GM21737 (cell line): Measurements from ENCODE around the gene FZD2.
"Not testable (repeated sequence)": the region's sequence is repeated elsewhere in the genome, so short reads cannot be mapped to it uniquely, and the experiment has no call there.

Source experiments
- ATAC-seq: cut with Tn5 transposase; IDR thresholded peaks from one replicate; pipeline ENCODE4 v1.9.1; 2021; ENCODE audit warnings: mild to moderate bottlenecking, moderate library complexity; ENCODE audit not compliant: unreplicated experiment

FZD2 gene

DNA sequence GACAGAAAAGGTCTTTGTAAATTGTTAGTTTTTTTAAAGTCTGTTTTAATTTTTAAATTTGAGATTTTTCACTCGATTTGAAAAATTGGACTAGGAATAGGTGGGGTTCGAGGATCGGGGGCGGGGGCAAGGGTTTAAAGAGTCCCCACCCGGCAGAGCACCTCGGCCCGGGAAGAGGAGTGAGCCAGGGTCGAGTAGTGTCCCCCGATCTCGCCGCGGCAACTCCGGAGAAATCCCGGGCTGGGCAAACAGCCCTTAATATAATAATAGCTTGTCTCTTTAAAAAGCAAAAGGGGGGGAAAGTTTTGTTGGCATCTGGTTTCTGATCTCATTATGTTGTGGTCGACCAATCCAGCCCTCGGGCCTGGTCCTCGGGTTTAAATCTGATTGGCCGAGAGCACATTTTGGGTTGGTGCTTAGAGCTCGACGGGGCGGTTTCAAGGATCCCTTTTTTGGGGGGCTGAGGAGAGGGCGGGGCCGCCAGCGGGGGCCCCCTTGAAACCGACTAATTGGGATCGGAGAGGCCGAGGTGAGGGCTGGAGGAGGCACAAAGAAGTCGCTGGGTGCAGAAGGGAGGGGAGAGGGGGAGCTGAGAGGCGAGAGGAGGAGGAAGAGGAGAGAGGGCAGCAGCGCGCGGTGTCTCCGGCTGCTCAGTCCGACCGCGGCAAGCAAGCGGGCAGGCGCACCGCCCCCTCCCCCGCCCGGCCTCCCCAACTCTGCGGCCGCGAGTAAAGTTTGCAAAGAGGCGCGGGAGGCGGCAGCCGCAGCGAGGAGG is at the start of gene FZD2:
Gene FZD2, plus strand, starts transcription at position 653 of the 775 bp plus-strand sequence. CDS start 205 bp downstream, outside the sequence.
- ATAC-seq: no peak

- not testable (repeated sequence) for ATAC-seq
Observed at GRCh38 chr17:44511241-44512134, 45.8 kb upstream of the FZD2 start.

DNA sequence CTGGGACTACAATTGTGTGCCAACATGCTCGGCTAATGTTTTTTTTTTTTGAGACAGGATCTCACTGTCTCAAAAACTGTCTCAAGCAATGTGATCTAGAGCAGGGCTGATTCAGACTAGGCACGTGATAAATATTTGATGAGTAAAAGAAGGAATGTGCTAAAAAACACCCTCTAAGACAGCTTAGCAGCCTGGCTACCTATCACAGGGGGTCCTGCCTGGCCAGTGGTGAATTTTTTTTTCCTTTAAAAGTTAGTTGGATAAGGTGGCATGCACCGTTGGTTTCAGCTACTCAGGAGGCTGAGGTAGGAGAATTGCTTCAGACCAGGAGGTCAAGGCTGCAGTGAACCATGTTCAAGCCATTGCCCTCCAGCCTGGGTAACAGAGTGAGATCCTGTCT is 39.3 kb upstream of the FZD2 start:
- ATAC-seq: no peak

DNA sequence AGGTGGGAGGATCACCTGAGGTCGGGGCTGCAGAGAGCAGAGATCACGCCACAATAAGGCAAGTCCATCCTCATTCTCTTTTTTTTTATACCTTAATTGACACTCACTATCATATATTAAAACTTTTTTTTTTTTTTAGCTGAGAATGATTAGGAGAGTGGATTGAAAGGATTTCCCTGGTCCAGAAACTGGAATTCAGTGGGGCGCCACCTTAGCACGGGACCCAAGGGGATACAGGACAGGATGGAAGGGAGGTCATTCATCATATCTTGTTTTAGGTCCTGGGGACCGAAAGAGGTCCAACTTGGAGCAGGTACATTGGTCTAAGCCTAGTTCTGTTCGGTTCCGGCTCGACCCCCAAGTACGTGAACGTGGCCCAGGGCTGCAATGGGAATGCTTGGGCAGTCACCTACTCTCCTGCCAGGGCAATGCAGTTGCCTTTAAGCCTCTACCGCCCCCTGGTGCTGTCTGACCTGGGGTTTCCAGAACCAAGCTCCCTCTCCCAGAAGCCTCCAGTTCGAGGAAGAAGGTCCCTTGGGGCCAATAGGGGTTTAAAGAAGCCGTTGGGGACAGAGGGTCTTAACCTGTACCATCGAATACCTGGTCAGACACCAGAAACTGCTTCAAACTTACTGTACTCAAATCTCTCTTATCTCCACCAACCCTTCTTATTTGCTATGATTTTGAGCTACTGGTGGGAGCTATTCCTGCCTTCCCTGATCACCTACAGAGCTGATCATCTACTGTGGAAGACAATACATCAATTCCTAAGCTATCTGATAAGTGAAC is 34.2 kb upstream of the FZD2 start:
- ATAC-seq: no peak

DNA sequence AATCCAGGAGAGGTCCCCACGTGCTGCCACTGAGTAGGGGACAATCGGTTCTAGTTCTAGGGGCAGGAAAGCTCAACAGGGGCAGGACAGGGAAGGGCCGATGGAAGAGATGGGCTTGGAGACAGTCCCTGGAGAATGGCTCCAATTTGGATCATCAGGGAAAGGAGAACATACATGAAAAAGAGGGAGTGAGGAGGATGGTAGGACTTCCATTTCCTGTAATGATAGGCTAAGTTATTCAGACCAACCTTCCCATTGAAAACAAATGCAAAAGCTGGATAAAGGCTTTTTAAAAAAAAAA is 33.7 kb upstream of the FZD2 start:
- ATAC-seq: no peak

GRCh38 chr17:44527102-44527501 is 30.2 kb upstream of the FZD2 start:
- no peak for ATAC-seq

- no peak for ATAC-seq
Observed at GRCh38 chr17:44527954-44528353, 29.3 kb upstream of the FZD2 start.

DNA sequence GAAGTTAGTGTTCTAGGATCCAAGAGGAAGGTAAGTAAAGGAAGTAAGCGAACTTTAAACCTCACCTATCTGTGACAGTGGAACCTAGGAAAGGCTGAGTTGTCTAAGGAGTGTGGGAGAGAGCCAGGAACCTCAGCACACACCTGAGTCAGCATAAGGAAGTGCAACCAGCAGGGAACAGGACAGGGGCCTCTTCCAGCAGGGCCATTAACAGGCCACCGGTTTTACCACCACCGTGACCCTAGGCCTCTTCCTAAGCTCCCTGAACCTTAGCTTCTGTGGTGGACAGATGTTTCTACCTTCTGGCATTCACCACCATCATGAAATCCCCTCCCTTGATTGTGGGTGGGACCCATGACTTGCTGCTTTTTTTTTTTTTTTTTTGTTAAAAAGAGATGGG is 27.4 kb upstream of the FZD2 start:
- no peak for ATAC-seq

DNA sequence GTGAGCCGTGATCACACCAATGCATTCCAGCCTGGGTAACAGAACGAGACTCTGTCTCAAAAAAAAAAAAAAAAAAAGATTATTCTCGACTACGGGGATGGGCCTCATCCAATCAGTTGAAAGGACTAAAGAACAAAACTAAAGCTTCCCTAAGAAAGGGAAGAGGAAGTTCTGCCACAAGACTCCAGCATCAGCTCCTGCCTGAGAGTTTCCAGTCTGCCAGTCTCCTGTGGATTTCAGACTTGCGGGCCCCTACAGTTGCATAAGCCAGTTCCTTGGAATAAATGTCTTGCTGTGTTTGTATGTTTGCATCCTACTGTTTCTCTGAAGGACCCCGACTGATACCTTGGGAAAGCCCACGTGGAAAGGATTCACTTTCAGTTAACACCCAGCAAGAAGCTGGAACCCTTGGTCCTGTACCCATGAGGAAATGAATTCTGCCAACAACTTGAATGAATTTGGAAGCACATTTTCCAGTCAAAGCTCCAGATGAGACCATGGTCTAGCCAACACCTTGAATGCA is 26.3 kb upstream of the FZD2 start:
- ATAC-seq: no peak

- ATAC-seq: no peak
Observed at GRCh38 chr17:44533533-44534246, 23.6 kb upstream of the FZD2 start.

DNA sequence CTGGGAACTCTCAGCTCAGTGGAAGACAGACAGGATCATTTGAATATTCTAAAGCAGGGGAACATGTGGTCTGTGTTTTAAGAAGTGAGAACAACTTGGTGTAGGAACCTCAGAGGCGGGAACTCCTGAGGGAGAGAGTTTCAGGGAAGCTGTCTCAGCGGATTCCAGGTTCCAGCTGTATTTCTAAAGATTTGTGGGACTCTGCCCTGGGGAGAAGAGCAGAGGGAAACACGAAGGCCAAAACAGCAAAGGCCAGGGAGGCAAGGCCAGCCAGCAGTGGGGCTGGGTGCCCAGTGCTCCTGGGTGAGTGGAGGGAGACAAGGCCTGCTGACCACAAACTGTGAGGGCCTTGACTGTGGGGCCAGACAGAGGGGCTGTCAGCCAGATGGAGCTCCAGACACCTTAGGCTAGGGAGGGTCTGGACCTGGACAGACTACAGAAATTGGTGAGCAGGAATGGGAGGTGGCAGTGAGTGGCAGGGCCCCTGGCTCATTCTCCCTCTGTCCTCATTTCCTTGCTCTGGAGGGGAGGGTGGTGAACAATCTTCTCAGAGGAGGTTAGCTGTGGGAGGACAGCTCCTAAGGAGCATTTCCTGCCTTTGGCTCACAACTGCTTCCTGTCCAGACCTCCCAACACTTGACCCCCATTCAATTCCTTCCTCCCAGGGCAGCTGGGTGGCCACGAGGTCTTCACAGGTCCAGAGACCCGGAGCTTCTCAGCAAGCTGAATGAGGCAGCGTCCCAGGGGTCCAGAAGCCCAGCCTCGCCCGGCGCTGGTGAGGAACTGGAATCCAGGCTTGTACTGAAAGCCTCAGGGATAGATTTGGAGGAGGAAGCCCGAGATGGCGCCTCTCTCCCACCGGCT is 21.0 kb upstream of the FZD2 start:
- ATAC-seq: no peak

GRCh38 chr17:44537922-44538321 is 19.4 kb upstream of the FZD2 start:
- ATAC-seq: not testable (repeated sequence)

GRCh38 chr17:44539673-44540072 is 17.6 kb upstream of the FZD2 start:
- no peak for ATAC-seq

DNA sequence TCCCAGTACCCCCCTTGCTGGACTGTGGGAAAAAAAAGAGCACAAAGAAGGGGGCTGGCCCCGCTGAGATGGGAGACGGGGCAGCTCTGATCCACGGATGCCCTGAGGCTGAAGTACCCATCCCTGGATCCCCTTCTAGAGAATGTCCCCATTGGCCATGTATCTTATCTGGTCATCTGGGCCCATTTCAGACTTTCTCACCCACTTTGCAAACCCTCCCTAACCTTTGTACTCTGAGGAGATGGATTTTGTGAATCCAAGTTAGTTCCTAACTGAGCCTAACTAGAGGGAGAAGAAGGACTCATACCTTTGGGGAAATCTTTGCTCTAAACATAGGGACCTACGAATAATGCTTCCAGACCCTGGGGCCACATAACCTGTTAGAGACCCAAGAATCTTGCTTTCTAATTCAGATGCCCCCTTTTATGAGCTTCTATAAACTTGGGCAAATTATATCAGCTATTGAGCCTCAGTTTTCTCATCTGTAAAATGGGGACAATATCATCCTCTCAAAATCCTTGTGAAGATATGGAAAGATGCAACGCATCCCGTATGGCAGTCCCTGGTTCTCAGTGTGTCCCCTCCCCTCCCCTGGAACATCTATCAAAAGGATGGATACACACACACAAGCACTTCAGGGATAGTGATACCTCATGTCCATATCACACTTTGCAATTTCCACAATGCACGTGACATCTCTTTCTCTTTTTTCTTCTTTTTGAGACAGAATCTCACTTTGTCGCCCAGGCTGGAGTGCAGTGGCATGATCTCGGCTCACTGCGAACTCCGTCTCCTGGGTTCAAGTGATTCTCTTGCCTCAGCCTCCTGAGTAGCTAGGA is 16.8 kb upstream of the FZD2 start:
- no peak for ATAC-seq

DNA sequence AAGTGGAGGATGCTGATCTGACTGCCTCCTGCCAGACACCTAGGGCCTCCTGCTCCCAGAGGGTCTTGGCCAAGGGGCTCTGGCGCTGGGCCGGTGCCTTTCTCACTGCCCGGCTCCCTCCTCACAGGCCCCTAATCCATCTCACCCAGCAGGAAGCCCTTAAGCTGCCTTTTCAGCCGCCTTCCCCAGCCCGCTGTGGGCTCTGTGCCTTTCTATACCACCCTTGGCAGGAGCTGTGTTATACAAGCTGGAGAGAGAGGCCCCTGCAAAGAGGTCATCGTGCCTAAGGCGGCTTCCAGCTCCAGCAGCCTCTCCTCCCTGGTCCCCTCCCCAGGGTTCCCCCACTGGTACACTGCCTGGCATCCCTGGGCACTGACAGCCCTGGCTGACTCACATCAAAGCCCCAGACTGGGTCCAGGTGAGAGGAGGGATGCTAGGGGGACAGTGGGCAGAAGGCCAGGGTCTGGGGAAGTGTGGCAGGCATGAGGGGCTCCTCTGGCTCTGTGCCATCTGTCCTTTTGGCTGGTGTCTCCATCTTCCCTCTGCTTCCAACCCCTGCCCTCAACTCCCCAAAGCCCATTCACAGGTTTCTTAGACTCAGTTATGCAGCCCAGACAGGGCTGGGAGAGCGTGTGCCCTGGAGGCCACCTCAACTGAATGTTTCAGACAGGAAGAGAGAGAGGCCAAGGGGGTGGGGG is 15.3 kb upstream of the FZD2 start:
- ATAC-seq: no peak

DNA sequence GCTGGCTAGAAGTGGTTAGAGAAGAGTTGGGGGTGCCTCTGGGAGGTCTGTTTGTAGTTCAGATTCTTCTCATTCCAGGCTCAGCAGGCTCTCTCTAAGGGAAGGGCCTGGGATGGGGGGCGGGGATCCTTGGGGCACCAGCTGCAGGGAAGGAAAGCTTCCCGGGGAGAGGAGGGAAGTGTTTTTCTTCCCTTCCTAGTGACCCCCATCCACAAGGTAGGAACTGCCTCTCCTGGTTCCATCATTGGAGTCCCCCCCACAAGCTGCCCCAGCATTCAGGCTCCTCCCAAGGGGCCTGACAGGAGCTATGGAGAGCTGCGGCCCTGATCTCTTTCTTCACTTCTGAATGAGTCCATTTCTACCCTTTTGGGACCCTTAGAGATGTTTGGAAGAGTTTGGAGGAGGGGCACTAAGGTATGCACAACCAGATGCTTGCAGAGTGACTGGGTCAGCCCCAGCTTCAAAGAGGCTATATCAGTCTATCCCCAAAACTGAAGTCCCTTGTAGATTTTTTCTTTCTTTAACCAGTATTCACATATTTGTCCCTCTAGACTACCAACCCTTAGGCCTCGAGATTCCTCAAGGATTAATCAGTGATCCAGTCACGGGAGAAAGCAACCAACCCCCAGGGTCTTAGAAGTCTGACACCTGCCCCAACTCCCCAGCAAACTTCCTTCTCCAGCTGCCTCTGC is 13.9 kb upstream of the FZD2 start:
- ATAC-seq: no peak

DNA sequence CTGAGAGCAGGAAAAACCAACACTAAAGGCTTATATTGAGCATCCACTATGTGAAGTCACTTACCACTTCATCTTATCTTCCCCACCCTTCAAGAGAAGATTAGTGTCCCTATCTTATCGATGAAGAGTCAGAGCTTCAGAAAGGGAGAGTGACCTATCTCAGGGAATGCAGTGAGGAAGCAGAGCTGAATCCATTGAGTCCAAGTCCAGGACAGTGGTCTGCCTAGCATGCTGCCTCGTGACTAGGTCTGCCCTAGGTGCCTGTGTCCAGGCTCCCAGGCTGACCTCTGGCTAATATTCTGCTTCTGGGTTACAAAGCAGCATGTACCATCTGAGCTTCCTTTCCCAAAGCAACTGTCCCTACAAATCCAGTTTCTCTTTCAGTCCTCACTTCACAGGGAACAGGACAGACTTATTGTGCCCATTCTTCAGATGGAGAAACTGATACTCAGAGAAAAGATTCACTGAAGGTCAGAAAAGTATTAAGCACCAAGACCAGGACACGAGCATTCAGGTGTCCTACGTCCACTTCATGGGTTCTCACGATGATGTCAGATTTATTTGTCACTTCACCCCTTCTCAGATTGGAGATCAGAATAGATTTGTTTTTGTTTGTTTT is 13.3 kb upstream of the FZD2 start:
- no peak for ATAC-seq
